Mammary epithelial cell (primary cell): ENCODE measurements around the gene MRPL16.

ENCODE experiments used
- EZH2 ChIP-seq: IDR thresholded peaks from 2 replicates; pipeline ENCODE4 v1.6.1; 2012; ENCODE audit warnings: low read length, inconsistent platforms, borderline replicate concordance
- TF ChIP-seq, protein P1 (sequence below), 2 donors: IDR thresholded peaks in 1 of 2; conservative IDR thresholded peaks in 1 of 2; 2 replicates each; pipeline ENCODE4 v1.5.1; 2011 to 2012; ENCODE audit warnings: inconsistent platforms in 2 of 2, low read length in 2 of 2, mild to moderate bottlenecking in 2 of 2, control low read depth in 1 of 2, low read depth in 1 of 2; ENCODE audit not compliant: insufficient read depth in 1 of 2; ENCODE audit errors: extremely low read depth in 1 of 2

DNA sequence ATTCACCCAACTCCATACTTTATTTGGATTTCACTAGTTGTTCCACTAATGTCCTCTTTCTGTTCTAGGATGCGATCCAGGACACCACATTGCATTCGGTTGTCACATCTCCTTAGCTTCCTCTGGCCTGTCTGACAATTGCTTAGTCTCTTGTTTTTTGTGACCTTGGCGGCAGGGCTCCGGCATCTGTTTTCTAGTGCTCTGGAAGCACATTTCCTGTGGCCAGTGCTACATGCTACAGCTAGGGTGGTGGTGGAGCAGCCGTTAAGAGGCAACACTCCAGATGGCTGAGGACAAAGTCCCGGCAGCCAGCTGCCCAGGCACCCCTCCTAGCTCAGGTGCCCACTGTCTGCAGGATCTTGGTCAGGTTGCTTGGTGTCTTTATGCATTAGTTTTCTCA, 48.6 kb downstream of the MRPL16 start:
- no peak for TF ChIP-seq EZH2
- TF ChIP-seq, protein P1, sequence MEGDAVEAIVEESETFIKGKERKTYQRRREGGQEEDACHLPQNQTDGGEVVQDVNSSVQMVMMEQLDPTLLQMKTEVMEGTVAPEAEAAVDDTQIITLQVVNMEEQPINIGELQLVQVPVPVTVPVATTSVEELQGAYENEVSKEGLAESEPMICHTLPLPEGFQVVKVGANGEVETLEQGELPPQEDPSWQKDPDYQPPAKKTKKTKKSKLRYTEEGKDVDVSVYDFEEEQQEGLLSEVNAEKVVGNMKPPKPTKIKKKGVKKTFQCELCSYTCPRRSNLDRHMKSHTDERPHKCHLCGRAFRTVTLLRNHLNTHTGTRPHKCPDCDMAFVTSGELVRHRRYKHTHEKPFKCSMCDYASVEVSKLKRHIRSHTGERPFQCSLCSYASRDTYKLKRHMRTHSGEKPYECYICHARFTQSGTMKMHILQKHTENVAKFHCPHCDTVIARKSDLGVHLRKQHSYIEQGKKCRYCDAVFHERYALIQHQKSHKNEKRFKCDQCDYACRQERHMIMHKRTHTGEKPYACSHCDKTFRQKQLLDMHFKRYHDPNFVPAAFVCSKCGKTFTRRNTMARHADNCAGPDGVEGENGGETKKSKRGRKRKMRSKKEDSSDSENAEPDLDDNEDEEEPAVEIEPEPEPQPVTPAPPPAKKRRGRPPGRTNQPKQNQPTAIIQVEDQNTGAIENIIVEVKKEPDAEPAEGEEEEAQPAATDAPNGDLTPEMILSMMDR (conservative IDR thresholded peaks at IDR 0.05 in 1 of 2, IDR thresholded peaks at IDR 0.05 in 1 of 2; ENCODE audit: extremely low read depth in 1 of 2, insufficient read depth in 1 of 2, low read depth in 1 of 2, low read length in 2 of 2) = no peak
